ENCODE results near the gene SPEG. TPM values are rescaled to one million over a fixed set of nuclear protein-coding genes. Genes with fewer than 3 reads are reported as not detected.

Gene SPEG
- total RNA-seq, 2 experiments from 2014 or later: 15.3 to 17.7 TPM

DNA sequence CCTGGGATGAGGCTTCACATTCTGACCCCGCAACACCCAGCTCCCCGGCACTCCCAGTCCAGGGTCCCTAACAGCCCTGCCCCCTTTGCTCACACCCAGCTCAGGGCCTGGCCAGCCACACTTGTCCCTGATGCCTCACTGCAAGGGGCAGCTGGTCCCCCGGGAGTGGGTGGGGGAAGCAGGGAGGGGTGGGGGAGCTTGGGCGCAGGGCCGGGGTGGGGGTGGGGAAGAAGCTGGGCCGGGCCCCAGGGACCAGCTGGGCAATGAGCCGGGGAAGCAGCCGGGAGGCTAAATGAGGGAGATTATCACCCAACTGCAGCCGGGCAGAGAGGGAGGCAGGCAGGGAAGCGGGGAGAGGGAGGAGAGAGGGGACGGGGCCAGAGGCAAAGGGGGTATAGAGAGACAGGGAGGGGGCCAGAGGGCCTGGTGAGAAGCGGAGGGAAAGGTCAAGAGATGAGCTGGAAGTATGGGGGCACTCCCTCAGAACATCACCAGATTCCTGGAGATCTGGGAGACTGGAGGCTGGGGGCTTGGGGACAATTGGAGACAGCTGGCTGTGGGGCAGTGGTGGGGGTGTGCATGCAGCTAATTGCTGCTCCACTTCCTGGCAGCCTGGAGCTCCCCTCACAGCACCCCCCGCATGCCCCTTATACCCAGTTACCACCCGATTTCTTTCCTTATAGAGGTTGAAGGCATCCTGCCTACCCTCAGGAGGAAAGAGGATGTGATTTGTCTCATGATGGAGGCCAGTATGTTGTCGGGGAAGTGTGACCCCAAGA lies 77.1 kb downstream of the SPEG start:
- no peak for DNase-seq
- peaks cover 33% of the 10 kb centered on the region for H3K4me1 ChIP-seq (ENCODE audit: insufficient read depth, low read length)
- intact Hi-C loops (cut with DNase I, micrococcal nuclease): no loop called here
- TF ChIP-seq, protein P1, sequence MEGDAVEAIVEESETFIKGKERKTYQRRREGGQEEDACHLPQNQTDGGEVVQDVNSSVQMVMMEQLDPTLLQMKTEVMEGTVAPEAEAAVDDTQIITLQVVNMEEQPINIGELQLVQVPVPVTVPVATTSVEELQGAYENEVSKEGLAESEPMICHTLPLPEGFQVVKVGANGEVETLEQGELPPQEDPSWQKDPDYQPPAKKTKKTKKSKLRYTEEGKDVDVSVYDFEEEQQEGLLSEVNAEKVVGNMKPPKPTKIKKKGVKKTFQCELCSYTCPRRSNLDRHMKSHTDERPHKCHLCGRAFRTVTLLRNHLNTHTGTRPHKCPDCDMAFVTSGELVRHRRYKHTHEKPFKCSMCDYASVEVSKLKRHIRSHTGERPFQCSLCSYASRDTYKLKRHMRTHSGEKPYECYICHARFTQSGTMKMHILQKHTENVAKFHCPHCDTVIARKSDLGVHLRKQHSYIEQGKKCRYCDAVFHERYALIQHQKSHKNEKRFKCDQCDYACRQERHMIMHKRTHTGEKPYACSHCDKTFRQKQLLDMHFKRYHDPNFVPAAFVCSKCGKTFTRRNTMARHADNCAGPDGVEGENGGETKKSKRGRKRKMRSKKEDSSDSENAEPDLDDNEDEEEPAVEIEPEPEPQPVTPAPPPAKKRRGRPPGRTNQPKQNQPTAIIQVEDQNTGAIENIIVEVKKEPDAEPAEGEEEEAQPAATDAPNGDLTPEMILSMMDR (IDR thresholded peaks at IDR 0.05): no peak
- no peak overlapping the region for H3K4me3 ChIP-seq (ENCODE audit: low read length)
- peaks cover 16% of the 10 kb centered on the region for H3K36me3 Mint-ChIP-seq (ENCODE audit: low read depth)
- H3K27me3 Mint-ChIP-seq: peaks cover 74% of the 10 kb centered on the region
- peaks cover 25% of the 10 kb centered on the region for H3K4me1 Mint-ChIP-seq (ENCODE audit: low read depth)
- no peak overlapping the region for H3K4me3 Mint-ChIP-seq
- no peaks in the 10 kb centered on the region for H3K9me3 Mint-ChIP-seq
- no peak overlapping the region for H3K27ac ChIP-seq (ENCODE audit: low read depth in 1 of 2, low read length in 2 of 2)
- H3K27ac Mint-ChIP-seq: no peak overlapping the region
- peaks cover 4% of the 10 kb centered on the region for H3K36me3 ChIP-seq (ENCODE audit: insufficient read depth, low read length)
- ATAC-seq (ENCODE audit: poor library complexity): no peak
- H3K27me3 ChIP-seq (ENCODE audit: control insufficient read depth in 1 of 2, insufficient read depth in 2 of 2, low read length in 2 of 2): peaks cover 53 to 77% of the 10 kb centered on the region in 2 experiments
- ChIA-PET CTCF (interaction anchor here (1.4 kb wide), 1 partner anchor 18 kb away, joined by 4 read pairs; no protein-coding TSS in a partner anchor), POLR2A (interaction anchor here (0.9 kb wide), 1 partner anchor 13 kb away, joined by 4 read pairs; the partner anchor contains the start of gene GMPPA)
- peaks cover 0 to 29% of the 10 kb centered on the region in 2 experiments for H3K9me3 ChIP-seq (ENCODE audit: control insufficient read depth in 1 of 2, insufficient read depth in 1 of 2, low read length in 2 of 2)

GRCh38 chr2:219512524-219513216 lies 78.0 kb downstream of the SPEG start:
- ChIA-PET POLR2A (no interaction called here), CTCF (interaction anchor here (1.4 kb wide), 1 partner anchor 17 kb away, joined by 4 read pairs; no protein-coding TSS in a partner anchor)
- intact Hi-C loops (cut with DNase I, micrococcal nuclease): no loop called here
- Histone ChIP-seq H3K27me3 (ENCODE audit: control insufficient read depth in 1 of 2, insufficient read depth in 2 of 2, low read length in 2 of 2) (peaks cover 60 to 86% of the 10 kb centered on the region in 2 experiments), H3K4me1 (ENCODE audit: insufficient read depth, low read length) (peaks cover 33% of the 10 kb centered on the region), H3K36me3 (ENCODE audit: insufficient read depth, low read length) (no peaks in the 10 kb centered on the region), H3K4me3 (ENCODE audit: low read length) (no peak overlapping the region), H3K9me3 (ENCODE audit: control insufficient read depth in 1 of 2, insufficient read depth in 1 of 2, low read length in 2 of 2) (peaks cover 0 to 29% of the 10 kb centered on the region in 2 experiments), H3K27ac (ENCODE audit: low read depth in 1 of 2, low read length in 2 of 2) (no peak overlapping the region)
- Mint-ChIP-seq H3K27me3 (peaks cover 80% of the 10 kb centered on the region), H3K27ac (no peak overlapping the region), H3K4me1 (ENCODE audit: low read depth) (peaks cover 25% of the 10 kb centered on the region), H3K4me3 (no peak overlapping the region), H3K9me3 (no peaks in the 10 kb centered on the region), H3K36me3 (ENCODE audit: low read depth) (peaks cover 9% of the 10 kb centered on the region)
- DNase-seq (no peak), ATAC-seq (ENCODE audit: poor library complexity) (no peak)
- TF ChIP-seq, protein P1 (IDR thresholded peaks at IDR 0.05): no peak

DNA sequence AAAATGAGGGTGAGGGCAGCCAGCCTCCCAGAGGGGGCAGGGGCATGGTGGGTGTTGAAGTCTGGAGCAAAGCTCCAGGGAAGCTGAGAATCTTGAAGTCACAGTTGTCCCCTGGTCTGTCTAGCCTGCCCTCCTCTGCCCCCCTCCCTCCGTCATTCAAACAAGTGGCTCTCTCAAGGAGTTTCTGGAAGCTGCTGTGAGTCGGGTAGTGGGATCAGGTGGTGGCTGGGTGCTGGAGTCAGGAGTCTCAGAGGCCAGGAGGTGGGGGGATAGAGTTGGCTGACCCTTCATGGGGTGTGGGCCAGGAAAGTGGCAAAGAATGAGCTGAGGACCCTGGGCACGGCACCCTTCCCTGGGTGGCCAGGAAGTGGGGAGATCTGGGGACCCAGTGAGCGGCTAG lies 79.1 kb downstream of the SPEG start:
- peaks cover 5% of the 10 kb centered on the region for H3K36me3 Mint-ChIP-seq (ENCODE audit: low read depth)
- Histone ChIP-seq H3K36me3 (ENCODE audit: insufficient read depth, low read length) (no peaks in the 10 kb centered on the region), H3K27ac (ENCODE audit: low read depth in 1 of 2, low read length in 2 of 2) (no peak overlapping the region), H3K4me1 (ENCODE audit: insufficient read depth, low read length) (peaks cover 32% of the 10 kb centered on the region), H3K4me3 (ENCODE audit: low read length) (no peak overlapping the region), H3K9me3 (ENCODE audit: control insufficient read depth in 1 of 2, insufficient read depth in 1 of 2, low read length in 2 of 2) (peaks cover 0 to 29% of the 10 kb centered on the region in 2 experiments), H3K27me3 (ENCODE audit: control insufficient read depth in 1 of 2, insufficient read depth in 2 of 2, low read length in 2 of 2) (peaks cover 60 to 92% of the 10 kb centered on the region in 2 experiments)
- no peak overlapping the region for H3K4me3 Mint-ChIP-seq
- POLR2A ChIA-PET: no interaction called here
- DNase-seq: no peak
- H3K4me1 Mint-ChIP-seq (ENCODE audit: low read depth): peaks cover 25% of the 10 kb centered on the region
- peaks cover 82% of the 10 kb centered on the region for H3K27me3 Mint-ChIP-seq
- no peaks in the 10 kb centered on the region for H3K9me3 Mint-ChIP-seq
- CTCF ChIA-PET: interaction anchor here (1.6 kb wide), 1 partner anchor 16 kb away, joined by 5 read pairs; no protein-coding TSS in a partner anchor
- TF ChIP-seq, protein P1 (IDR thresholded peaks at IDR 0.05): no peak
- intact Hi-C loops (cut with DNase I, micrococcal nuclease): no loop called here
- no peak overlapping the region for H3K27ac Mint-ChIP-seq
- ATAC-seq (ENCODE audit: poor library complexity): no peak
